ENCODE results near the gene PADI1. TPM values are rescaled to one million over a fixed set of nuclear protein-coding genes. Genes with fewer than 3 reads are reported as not detected.

The PADI1 gene
- total RNA-seq, 1 experiment from 2014 or later, result 0.37 TPM

GRCh38 chr1:17189632-17189990 is 15.3 kb upstream of the PADI1 start:
- H3K27ac ChIP-seq (ENCODE audit: low read depth, low read length), result no peak overlapping the region
- TF ChIP-seq CEBPB (IDR thresholded peaks at IDR 0.05; ENCODE audit: low read depth) (no peak), MAX (IDR thresholded peaks at IDR 0.05) (0 out of 2 replicates have a peak, but pooled peaks have one; percentile 14)
- H3K9me3 ChIP-seq (ENCODE audit: control insufficient read depth in 1 of 2, insufficient read depth in 1 of 2, low read depth in 1 of 2, low read length in 2 of 2), result no peaks in the 10 kb centered on the region; a peak in 1 of 4 replicates
- H3K79me2 ChIP-seq (ENCODE audit: insufficient read depth, low read length), result no peaks in the 10 kb centered on the region
- H3K4me1 ChIP-seq (ENCODE audit: control insufficient read depth in 1 of 2, insufficient read depth in 2 of 2, low read length in 2 of 2), result peaks cover 16 to 35% of the 10 kb centered on the region in 2 experiments
- no TSS peak for BruUV-seq (replicated peaks)
- ChIA-PET POLR2A (interaction anchor here (1.4 kb wide), 1 partner anchor 18 kb away, joined by 6 read pairs; no protein-coding TSS in a partner anchor), CTCF (no interaction called here), RAD21 (ENCODE audit: low non-redundant PET in 1 of 2, low total read pairs in 2 of 2, uncharacterized antibody in 2 of 2, unreplicated experiment in 2 of 2) (no interaction called here)
- ATAC-seq, result no peak
- intact Hi-C loops (cut with micrococcal nuclease), result no loop called here
- no peaks in the 10 kb centered on the region for H3K36me3 ChIP-seq (ENCODE audit: control insufficient read depth in 1 of 2, insufficient read depth in 2 of 2, low read length in 2 of 2)
- H3K4me2 ChIP-seq (ENCODE audit: low read length), result peak overlapping the region; percentile 64
- H4K20me1 ChIP-seq (ENCODE audit: insufficient read depth), result no peaks in the 10 kb centered on the region
- DNase-seq (ENCODE audit: low read depth, low spot score), result no peak
- no peaks in the 10 kb centered on the region for H3K9me2 ChIP-seq (ENCODE audit: insufficient read depth)
- H3K27me3 ChIP-seq (ENCODE audit: insufficient read depth, low read length), result no peaks in the 10 kb centered on the region
- H3K4me3 ChIP-seq (replicated peaks in 1 of 2; ENCODE audit: low read depth in 1 of 2, low read length in 2 of 2), result no peak overlapping the region
- peak overlapping the region; percentile 32; the same call in 1 of the 2 replicates for H3K9ac ChIP-seq (ENCODE audit: low read length)
- H2AFZ ChIP-seq (ENCODE audit: low read depth, low read length, poor library complexity, severe bottlenecking), result peak overlapping the region; percentile 62

- peak overlapping the region; percentile 63 for H2AFZ ChIP-seq (ENCODE audit: low read depth, low read length, poor library complexity, severe bottlenecking)
- H3K27me3 ChIP-seq (ENCODE audit: insufficient read depth, low read length), result no peaks in the 10 kb centered on the region
- H3K4me3 ChIP-seq (replicated peaks in 1 of 2; ENCODE audit: low read depth in 1 of 2, low read length in 2 of 2), result no peak overlapping the region; a peak in 2 of 4 replicates
- H3K4me2 ChIP-seq (ENCODE audit: low read length), result peak overlapping the region; percentile 64
- ChIA-PET CTCF (no interaction called here), RAD21 (ENCODE audit: low non-redundant PET in 1 of 2, low total read pairs in 2 of 2, uncharacterized antibody in 2 of 2, unreplicated experiment in 2 of 2) (no interaction called here), POLR2A (interaction anchor here (1.4 kb wide), 1 partner anchor 17 kb away, joined by 6 read pairs; no protein-coding TSS in a partner anchor)
- intact Hi-C loops (cut with micrococcal nuclease), result no loop called here
- no peaks in the 10 kb centered on the region for H3K9me2 ChIP-seq (ENCODE audit: insufficient read depth)
- DNase-seq (ENCODE audit: low read depth, low spot score) (peak; percentile 54), ATAC-seq (peak; percentile 71)
- peak overlapping the region; percentile 32 for H3K9ac ChIP-seq (ENCODE audit: low read length)
- H3K27ac ChIP-seq (ENCODE audit: low read depth, low read length), result peak overlapping the region; percentile 41; the same call in 1 of the 2 replicates
- BruUV-seq (replicated peaks), result no TSS peak
- TF ChIP-seq CEBPB (IDR thresholded peaks at IDR 0.05; ENCODE audit: low read depth) (no peak), CBX3 (IDR thresholded peaks at IDR 0.05; ENCODE audit: low read depth) (peak; percentile 59)
- H3K4me1 ChIP-seq (ENCODE audit: control insufficient read depth in 1 of 2, insufficient read depth in 2 of 2, low read length in 2 of 2), result peaks cover 16 to 35% of the 10 kb centered on the region in 2 experiments
- H4K20me1 ChIP-seq (ENCODE audit: insufficient read depth), result no peaks in the 10 kb centered on the region
- H3K9me3 ChIP-seq (ENCODE audit: control insufficient read depth in 1 of 2, insufficient read depth in 1 of 2, low read depth in 1 of 2, low read length in 2 of 2), result no peaks in the 10 kb centered on the region; a peak in 1 of 4 replicates
- no peaks in the 10 kb centered on the region for H3K79me2 ChIP-seq (ENCODE audit: insufficient read depth, low read length)
- no peaks in the 10 kb centered on the region for H3K36me3 ChIP-seq (ENCODE audit: control insufficient read depth in 1 of 2, insufficient read depth in 2 of 2, low read length in 2 of 2)
Observed at GRCh38 chr1:17190010-17190995, 14.6 kb upstream of the PADI1 start.
